Loucy (cell line): ENCODE measurements around the gene DUSP22.

Experiments used
- EZH2phosphoT487 ChIP-seq: fragments of 200-600 bp; IDR thresholded peaks from 2 replicates; pipeline ENCODE4 v1.6.1; 2018; ENCODE audit warnings: antibody characterized with exemption, mild to moderate bottlenecking, moderate library complexity, borderline replicate concordance
- TF ChIP-seq, protein P1 (sequence below): fragments of 200-600 bp; sonication (generic); conservative IDR thresholded peaks from 2 replicates; pipeline ENCODE4 v1.5.1; 2014; ENCODE audit warnings: mild to moderate bottlenecking, antibody characterized with exemption, low read length

DNA sequence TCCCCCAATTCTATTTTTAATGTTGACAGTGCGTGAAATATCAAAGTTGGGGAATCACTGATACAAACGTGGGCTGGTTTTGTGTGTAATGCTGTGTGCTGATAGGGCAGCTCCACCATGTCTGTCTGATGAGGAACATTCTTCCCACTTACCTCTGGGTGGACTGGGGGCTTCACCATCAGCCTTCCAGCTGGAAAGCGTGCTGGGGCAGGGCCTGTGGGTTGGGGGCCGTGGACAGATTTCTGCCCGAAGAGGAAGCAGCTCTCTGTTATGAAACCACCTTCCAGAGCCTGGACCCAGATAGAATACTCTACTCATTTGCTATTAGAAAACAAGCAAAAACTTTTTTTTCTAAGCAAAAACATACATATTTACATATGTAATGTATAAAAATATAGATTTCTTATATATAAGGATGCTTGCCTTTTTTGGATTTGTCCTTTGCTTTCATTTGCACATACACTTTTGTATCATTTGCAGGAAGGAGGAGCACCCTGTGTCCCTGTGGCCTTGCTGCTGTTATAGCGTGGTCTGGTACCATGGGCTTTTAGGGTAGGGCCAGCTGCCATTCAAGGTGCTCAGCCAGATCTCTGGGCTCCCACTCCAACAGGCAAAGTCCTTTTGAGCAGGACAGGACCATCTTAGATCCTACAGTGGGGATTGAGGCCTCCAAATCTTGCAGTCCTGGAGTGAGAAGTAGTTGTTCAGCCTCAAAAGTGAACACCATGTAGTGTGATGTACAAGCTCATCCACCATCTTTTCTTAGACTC, 48.1 kb downstream of the DUSP22 start:
- TF ChIP-seq, protein P1, sequence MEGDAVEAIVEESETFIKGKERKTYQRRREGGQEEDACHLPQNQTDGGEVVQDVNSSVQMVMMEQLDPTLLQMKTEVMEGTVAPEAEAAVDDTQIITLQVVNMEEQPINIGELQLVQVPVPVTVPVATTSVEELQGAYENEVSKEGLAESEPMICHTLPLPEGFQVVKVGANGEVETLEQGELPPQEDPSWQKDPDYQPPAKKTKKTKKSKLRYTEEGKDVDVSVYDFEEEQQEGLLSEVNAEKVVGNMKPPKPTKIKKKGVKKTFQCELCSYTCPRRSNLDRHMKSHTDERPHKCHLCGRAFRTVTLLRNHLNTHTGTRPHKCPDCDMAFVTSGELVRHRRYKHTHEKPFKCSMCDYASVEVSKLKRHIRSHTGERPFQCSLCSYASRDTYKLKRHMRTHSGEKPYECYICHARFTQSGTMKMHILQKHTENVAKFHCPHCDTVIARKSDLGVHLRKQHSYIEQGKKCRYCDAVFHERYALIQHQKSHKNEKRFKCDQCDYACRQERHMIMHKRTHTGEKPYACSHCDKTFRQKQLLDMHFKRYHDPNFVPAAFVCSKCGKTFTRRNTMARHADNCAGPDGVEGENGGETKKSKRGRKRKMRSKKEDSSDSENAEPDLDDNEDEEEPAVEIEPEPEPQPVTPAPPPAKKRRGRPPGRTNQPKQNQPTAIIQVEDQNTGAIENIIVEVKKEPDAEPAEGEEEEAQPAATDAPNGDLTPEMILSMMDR: no peak
- TF ChIP-seq EZH2phosphoT487: no peak
